ENCODE data around the gene BRWD1.

GRCh38 chr21:39181205-39181818 lies 132.1 kb downstream of the BRWD1 start:
- TF ChIP-seq ZNF565 (CRISPR knock-in tag; conservative IDR thresholded peaks at IDR 0.05; ENCODE audit: low read depth) (no peak), GLIS3 (CRISPR knock-in tag; IDR thresholded peaks at IDR 0.05) (no peak), SNAI2 (CRISPR knock-in tag; IDR thresholded peaks at IDR 0.05) (no peak), ZFP30 (CRISPR knock-in tag; IDR thresholded peaks at IDR 0.05) (no peak), PPARA (CRISPR knock-in tag; IDR thresholded peaks at IDR 0.05; ENCODE audit: borderline replicate concordance) (no peak), RARB (CRISPR knock-in tag; IDR thresholded peaks at IDR 0.05) (no peak)
- TF ChIP-seq, protein P1, sequence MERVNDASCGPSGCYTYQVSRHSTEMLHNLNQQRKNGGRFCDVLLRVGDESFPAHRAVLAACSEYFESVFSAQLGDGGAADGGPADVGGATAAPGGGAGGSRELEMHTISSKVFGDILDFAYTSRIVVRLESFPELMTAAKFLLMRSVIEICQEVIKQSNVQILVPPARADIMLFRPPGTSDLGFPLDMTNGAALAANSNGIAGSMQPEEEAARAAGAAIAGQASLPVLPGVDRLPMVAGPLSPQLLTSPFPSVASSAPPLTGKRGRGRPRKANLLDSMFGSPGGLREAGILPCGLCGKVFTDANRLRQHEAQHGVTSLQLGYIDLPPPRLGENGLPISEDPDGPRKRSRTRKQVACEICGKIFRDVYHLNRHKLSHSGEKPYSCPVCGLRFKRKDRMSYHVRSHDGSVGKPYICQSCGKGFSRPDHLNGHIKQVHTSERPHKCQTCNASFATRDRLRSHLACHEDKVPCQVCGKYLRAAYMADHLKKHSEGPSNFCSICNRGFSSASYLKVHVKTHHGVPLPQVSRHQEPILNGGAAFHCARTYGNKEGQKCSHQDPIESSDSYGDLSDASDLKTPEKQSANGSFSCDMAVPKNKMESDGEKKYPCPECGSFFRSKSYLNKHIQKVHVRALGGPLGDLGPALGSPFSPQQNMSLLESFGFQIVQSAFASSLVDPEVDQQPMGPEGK (CRISPR knock-in tag; IDR thresholded peaks at IDR 0.05; ENCODE audit: borderline replicate concordance), result no peak
- TF ChIP-seq, protein P2, sequence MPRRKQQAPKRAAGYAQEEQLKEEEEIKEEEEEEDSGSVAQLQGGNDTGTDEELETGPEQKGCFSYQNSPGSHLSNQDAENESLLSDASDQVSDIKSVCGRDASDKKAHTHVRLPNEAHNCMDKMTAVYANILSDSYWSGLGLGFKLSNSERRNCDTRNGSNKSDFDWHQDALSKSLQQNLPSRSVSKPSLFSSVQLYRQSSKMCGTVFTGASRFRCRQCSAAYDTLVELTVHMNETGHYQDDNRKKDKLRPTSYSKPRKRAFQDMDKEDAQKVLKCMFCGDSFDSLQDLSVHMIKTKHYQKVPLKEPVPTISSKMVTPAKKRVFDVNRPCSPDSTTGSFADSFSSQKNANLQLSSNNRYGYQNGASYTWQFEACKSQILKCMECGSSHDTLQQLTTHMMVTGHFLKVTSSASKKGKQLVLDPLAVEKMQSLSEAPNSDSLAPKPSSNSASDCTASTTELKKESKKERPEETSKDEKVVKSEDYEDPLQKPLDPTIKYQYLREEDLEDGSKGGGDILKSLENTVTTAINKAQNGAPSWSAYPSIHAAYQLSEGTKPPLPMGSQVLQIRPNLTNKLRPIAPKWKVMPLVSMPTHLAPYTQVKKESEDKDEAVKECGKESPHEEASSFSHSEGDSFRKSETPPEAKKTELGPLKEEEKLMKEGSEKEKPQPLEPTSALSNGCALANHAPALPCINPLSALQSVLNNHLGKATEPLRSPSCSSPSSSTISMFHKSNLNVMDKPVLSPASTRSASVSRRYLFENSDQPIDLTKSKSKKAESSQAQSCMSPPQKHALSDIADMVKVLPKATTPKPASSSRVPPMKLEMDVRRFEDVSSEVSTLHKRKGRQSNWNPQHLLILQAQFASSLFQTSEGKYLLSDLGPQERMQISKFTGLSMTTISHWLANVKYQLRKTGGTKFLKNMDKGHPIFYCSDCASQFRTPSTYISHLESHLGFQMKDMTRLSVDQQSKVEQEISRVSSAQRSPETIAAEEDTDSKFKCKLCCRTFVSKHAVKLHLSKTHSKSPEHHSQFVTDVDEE (CRISPR knock-in tag; IDR thresholded peaks at IDR 0.05), result no peak
- TF ChIP-seq, protein P3, sequence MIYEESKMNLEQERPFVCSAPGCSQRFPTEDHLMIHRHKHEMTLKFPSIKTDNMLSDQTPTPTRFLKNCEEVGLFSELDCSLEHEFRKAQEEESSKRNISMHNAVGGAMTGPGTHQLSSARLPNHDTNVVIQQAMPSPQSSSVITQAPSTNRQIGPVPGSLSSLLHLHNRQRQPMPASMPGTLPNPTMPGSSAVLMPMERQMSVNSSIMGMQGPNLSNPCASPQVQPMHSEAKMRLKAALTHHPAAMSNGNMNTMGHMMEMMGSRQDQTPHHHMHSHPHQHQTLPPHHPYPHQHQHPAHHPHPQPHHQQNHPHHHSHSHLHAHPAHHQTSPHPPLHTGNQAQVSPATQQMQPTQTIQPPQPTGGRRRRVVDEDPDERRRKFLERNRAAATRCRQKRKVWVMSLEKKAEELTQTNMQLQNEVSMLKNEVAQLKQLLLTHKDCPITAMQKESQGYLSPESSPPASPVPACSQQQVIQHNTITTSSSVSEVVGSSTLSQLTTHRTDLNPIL (CRISPR knock-in tag; IDR thresholded peaks at IDR 0.05; ENCODE audit: low read depth), result no peak

All from SK-N-SH treated with all-trans-retinoic acid at 6 μM for 48 hours (cell line).